GM18870 (cell line): ENCODE data around the gene ALS2.

Experiments used
- ATAC-seq: cut with Tn5 transposase; IDR thresholded peaks from one replicate; pipeline ENCODE4 v1.9.1; 2021; ENCODE audit warnings: moderate library complexity; ENCODE audit not compliant: unreplicated experiment

The ALS2 gene

DNA sequence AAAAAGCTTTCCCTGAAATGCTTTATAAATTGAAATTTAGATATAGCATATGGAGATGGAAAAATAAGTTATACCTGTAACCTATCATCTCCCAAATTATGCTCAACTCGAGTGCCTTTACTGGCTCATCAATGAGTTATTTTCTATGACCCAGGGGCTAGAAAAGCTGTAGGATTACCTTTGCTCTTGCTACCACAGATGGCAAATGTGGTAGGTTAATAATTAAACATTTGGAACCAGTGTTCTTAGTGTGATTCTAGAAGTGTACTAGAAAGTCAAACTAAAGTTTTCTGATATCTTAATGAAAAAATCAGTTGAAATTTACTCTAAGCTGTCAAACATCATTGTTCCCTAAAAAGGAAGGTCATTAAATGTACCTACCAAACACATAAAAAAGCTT is 22.5 kb downstream of the ALS2 start:
- no peak for ATAC-seq

GRCh38 chr2:201754717-201755415 is 25.9 kb downstream of the ALS2 start:
- no peak for ATAC-seq

- ATAC-seq, result no peak
These were observed 29.2 kb downstream of the ALS2 start for GRCh38 chr2:201751566-201751965.

- no peak for ATAC-seq
These were observed 34.2 kb downstream of the ALS2 start for GRCh38 chr2:201746551-201746950.

DNA sequence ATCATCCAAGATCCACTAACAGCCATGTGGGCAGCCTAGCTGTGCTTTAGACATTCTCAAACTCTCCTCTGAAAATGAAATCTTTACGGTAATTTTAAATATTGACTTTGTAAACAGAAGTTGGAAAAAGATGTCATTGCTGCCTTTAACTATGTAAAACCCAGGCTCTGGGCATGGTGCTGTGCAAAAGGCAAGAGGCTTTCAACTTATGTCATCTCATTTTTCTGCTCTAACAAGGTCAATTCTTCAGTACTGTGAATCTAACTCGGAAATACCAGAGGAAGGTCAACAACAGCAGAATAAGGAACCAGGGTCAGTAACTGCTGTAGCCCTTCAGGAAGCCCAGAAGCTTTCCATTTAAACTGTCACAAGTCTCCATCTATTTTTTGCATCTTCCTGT is 45.2 kb downstream of the ALS2 start:
- ATAC-seq, result no peak

DNA sequence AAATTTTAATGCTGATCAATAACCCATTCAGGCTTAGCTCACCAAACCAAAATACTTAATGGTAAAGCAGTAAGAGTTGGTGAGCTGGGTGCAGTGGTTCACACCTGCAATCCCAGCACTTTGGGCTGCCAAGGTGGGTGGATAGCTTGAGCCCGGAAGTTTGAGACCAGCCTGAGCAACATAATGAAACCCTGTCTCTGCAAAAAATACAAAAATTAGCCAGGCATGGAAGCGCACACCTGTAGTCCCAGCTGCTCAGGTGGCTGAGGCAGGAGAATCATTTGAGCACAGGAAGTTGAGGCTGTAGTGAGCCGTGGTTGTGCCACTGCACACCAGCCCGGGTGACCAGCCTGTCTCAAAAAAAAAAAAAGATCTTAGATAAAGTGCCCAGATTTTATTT is 46.6 kb downstream of the ALS2 start:
- no peak for ATAC-seq

DNA sequence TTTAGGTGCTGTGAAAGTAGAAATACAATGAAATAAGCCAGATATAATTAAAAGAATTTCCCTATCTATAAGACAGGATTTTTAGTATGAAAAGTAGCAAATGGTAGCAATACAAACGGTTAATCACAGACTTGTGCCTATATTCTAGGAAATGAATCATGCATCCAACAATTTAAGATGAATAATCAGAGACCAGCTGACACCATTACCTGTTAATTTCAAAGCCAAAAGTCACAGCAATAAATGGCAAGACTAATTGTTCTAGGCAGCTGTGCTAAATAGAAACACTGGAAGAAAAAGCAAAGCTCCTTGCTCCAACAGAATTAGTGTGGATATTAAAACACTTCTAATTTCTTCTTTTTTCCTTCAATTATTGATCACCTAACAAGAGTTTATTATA is 47.2 kb downstream of the ALS2 start:
- no peak for ATAC-seq

- ATAC-seq, result no peak
These were observed 50.0 kb downstream of the ALS2 start for GRCh38 chr2:201730651-201731285.

DNA sequence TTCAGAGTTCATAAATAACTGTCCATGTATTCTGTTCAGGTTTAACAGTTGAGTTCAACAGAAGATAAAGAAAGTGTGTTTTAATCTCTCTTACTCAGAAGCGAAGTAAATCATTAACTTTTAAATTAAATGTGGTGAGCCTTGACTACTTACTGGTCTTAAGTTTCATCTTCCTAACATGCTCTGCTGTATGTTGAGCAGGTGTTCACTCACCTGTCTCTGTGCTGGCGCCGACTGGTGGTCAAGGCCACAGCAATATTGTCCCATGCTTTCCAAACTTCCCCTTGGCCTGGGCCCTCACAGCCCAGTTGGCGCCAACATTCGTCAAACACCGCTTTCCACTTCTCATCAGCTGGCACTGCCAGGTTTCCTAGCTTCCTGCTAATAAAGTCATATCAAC is 65.3 kb downstream of the ALS2 start:
- ATAC-seq, result no peak

DNA sequence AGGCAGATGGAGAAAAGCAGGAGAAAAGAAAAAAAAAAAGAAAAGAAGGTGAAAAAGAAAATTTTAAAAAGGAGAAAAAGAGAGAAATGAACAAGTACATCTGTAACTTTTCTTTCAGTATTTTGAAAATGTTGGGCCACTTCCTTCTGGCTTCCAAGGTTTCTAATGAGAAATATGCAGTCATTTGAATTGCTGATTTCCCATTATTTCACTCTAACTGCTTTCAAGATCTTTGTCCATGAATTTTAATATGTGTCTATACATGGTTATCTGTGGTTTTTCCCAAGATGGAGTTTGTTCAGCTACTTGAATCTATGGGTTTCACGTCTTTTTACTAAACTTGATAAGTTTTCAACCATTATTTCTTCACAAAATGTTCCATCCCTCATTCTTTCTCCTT is 68.0 kb downstream of the ALS2 start:
- ATAC-seq, result no peak

DNA sequence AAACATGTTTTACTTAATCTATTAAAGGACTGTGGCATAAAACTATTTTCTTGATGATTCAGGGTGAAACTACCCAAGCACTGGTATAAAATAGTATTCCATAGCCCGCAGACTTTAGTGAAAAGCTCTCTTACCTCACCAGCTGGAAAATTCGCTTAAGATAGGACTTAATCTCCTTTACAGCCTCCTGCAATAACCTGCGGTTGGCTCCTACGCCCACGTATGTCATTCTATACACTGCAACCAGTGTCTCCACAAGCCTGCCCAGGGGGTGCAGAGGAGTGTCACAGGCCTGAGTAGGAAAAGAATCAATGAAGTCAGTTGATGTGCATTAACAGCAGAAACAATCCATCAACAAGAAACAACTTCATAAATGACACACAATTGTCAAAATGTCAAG is 71.0 kb downstream of the ALS2 start:
- no peak for ATAC-seq

GRCh38 chr2:201709049-201709448 is 71.7 kb downstream of the ALS2 start:
- no peak for ATAC-seq

DNA sequence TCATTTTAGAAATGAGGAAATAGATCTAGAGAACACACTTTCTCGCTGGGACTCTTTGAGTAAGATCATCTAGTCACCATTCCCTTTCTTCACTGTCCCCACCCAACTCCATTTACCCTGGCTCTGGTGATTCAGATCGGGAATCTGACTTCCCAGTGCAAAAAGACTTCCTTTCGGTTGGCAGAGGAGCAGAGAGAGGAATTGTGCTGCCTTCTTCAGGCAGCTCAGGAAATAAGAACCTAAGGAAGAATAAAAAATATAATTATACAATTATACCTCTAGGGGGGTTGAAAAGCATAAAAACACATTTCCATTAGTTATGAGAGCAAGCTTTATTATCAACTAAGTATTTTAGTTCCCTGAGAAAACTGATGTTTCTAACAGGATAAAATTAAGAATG is 73.0 kb downstream of the ALS2 start:
- no peak for ATAC-seq

DNA sequence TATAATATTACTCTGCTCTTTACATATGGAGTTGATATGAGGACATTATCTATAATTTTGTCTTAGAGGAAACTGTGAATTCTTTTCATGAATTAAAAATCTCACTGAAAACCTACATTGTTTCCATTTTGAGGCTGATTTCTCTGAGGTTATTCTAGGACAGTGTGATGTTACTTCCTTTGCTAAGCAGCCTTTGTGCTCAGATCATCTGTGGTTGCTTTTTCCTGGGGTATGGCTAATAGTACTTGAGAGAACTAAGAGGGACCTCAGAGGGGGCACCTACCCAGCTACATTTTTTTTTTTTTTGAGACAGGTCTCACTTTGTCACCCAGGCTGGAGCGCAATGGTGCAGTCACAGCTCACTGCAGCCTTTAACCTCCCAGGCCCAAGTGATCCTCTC is 73.6 kb downstream of the ALS2 start:
- no peak for ATAC-seq

GRCh38 chr2:201704536-201704935 is 76.2 kb downstream of the ALS2 start:
- no peak for ATAC-seq

DNA sequence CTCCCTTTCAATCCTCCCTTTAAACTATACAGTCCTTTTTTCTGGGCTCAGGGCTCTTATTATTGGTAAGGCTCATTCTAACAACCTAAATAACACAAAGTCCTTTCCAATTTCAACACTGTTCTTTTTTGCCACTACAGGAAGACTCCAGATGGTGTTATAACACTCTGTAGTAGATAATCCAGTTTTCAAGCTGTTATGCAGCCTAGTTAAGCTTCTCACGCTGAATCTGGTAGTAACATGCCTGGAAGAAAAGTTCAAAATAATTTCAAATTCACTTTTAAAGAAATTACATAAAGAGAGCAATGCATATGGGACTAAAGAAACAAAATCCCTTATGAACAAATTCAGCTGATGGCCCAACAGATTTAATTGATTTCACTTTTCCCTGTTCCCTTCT is 79.1 kb downstream of the ALS2 start:
- no peak for ATAC-seq

DNA sequence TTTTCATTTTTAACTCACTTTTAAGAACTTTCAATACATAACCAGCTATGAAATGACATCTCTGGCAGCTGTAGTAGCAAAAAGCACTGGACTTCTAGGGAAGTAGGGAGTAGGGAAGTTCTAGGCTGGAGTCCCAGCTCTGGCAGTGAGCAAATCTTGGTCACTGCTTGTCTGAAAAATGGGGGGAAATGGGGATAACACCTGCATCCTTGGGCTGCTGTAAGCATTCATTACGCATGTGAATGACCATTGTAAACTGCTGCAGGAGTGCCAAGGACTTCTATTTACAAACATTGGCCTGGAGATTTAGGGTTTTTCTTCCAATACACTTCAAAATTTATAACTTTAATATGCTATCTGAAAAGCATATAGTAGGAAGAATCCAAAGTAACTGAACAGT is 81.3 kb downstream of the ALS2 start:
- no peak for ATAC-seq

GRCh38 chr2:201698588-201699226 is 82.0 kb downstream of the ALS2 start, which contains the start of gene MPP4:
TSS of gene MPP4 (minus strand) at chr2:201698644. CDS start at chr2:201693954, 4,690 bp downstream.
- no peak for ATAC-seq

GRCh38 chr2:201697899-201698298 is 82.8 kb downstream of the ALS2 start:
- ATAC-seq, result no peak

DNA sequence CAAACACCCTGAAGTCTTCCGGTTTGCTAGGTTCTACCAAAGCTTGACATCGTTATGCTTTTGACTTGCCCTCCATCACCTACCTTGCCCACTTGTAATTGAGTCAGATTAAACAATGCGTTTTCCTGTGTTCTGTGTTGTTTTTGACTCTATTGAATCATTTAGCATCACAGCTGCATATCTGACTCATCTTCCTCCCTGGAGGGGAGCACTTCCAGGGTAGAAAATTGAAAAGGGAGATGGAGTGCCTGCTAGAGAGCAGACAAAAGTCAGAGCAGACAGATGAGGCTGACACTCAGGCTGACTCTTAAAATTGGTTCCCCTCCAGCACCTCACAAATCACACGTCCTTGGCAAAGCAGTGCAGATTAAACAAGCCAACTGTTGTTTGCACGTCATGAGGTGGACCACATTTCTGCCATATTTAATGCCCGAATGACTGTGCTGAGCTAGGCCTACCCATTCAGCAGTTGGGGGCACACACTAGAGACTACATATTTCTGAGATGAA is 84.5 kb downstream of the ALS2 start:
- no peak for ATAC-seq

- ATAC-seq, result no peak
These were observed 95.6 kb downstream of the ALS2 start for GRCh38 chr2:201685156-201685555.

DNA sequence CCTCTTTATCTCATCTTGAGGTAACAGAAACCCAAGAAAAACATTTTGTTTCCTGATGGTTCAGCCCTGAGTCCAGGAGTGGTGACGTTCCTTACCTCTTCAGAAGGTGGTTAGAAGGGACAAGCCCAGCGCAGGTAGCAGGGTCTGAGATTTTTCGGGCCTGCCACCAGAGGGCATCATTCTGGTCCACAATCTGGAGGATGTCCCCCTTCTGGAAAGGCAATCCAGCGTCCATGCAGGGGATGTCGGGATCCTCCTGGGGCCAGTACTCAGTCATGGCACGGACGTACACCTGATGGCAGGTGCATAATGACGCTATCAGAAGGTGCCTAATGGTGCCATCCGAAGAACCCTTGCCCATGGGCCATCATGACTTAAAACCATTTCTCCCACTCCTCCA is 100.0 kb downstream of the ALS2 start:
- no peak for ATAC-seq
